ENCODE data around the gene CCDC85C.
A peak's percentile ranks its signal among the peaks of the same experiment; 100 is the strongest.

- no peak for TF ChIP-seq YY1 (IDR thresholded peaks at IDR 0.05; ENCODE audit: low read depth, low read length)
- TF ChIP-seq JUN (IDR thresholded peaks at IDR 0.05; ENCODE audit: low read depth, low read length), result no peak
- no peak for TF ChIP-seq TEAD4 (IDR thresholded peaks at IDR 0.05; ENCODE audit: low read depth, low read length)
- peak in 1 of 2 experiments; percentile 20; a peak in 1 of 4 replicates for TF ChIP-seq RAD21 (IDR thresholded peaks at IDR 0.05 in 1 of 2, conservative IDR thresholded peaks at IDR 0.05 in 1 of 2; ENCODE audit: low read depth in 2 of 2, low read length in 2 of 2)
- peak in 2 of 3 experiments; percentile 17 to 43; a peak in 1 of 4 replicates for TF ChIP-seq CTCF (IDR thresholded peaks at IDR 0.05; ENCODE audit: control extremely low read depth in 1 of 3, insufficient read depth in 1 of 3, low read depth in 1 of 3, low read length in 3 of 3)
- no peak for TF ChIP-seq SP1 (IDR thresholded peaks at IDR 0.05; ENCODE audit: low read depth, low read length)
These were observed 143.2 kb downstream of the CCDC85C start for GRCh38 chr14:99460793-99461192.

Measured in H1 (cell line).